Neural progenitor cell (in vitro differentiated cells): ENCODE data around the gene SLC52A3. TPM values are rescaled to one million over a fixed set of nuclear protein-coding genes. Genes with fewer than 3 reads are reported as not detected.
A peak's percentile ranks its signal among the peaks of the same experiment; 100 is the strongest.
"Not testable (repeated sequence)": the region's sequence is repeated elsewhere in the genome, so short reads cannot be mapped to it uniquely, and the experiment has no call there.

Experiments
- DNase-seq: peaks from one replicate; pipeline ENCODE4 v3.0.0-alpha.2; 2016; ENCODE audit warnings: low spot score
- H2AFZ ChIP-seq: fragments of 200-600 bp; sonication (generic); replicated peaks from 2 replicates; pipeline ENCODE4 v1.6.1; 2016; ENCODE audit warnings: antibody characterized with exemption
- H3F3A ChIP-seq: fragments of 200-600 bp; sonication (generic); 2 replicates; pipeline ENCODE4 v1.6.1; 2016; ENCODE audit warnings: antibody characterized with exemption, low read depth
- H3K27ac ChIP-seq: fragments of 200-600 bp; sonication (generic); 2 replicates; pipeline ENCODE4 v1.5.1; 2016; ENCODE audit warnings: mild to moderate bottlenecking
- H3K27me3 ChIP-seq: fragments of 200-600 bp; sonication (generic); 2 replicates; pipeline ENCODE4 v1.6.1; 2016; ENCODE audit warnings: mild to moderate bottlenecking, moderate library complexity
- H3K36me3 ChIP-seq: fragments of 200-600 bp; sonication (generic); 2 replicates; pipeline ENCODE4 v1.5.1; 2016
- H3K4me1 ChIP-seq: fragments of 200-600 bp; sonication (generic); 2 replicates; pipeline ENCODE4 v1.6.1; 2016; ENCODE audit warnings: mixed run types
- H3K4me2 ChIP-seq: fragments of 200-600 bp; sonication (generic); 2 replicates; pipeline ENCODE4 v1.6.1; 2016
- H3K4me3 ChIP-seq: fragments of 200-600 bp; sonication (generic); 2 replicates; pipeline ENCODE4 v1.5.1; 2016
- H3K79me2 ChIP-seq: fragments of 200-600 bp; sonication (generic); 2 replicates; pipeline ENCODE4 v1.6.1; 2016; ENCODE audit warnings: low read depth
- H3K9ac ChIP-seq: fragments of 200-600 bp; sonication (generic); 2 replicates; pipeline ENCODE4 v1.6.1; 2016
- H3K9me3 ChIP-seq: fragments of 200-600 bp; sonication (generic); 2 replicates; pipeline ENCODE4 v1.5.1; 2016; ENCODE audit warnings: low read depth
- H4K20me1 ChIP-seq: fragments of 200-600 bp; sonication (generic); 2 replicates; pipeline ENCODE4 v1.6.1; 2016; ENCODE audit warnings: low read depth
- H3K27ac Mint-ChIP-seq: 3 replicates; pipeline ENCODE4 v1.8.0; 2021; ENCODE audit warnings: mixed read lengths
- H3K27me3 Mint-ChIP-seq: 2 replicates; pipeline ENCODE4 v1.8.0; 2022; ENCODE audit warnings: low read depth, mild to moderate bottlenecking, inconsistent platforms, moderate library complexity, mixed read lengths; ENCODE audit not compliant: insufficient read depth
- H3K36me3 Mint-ChIP-seq: 3 replicates; pipeline ENCODE4 v1.8.0; 2021; ENCODE audit warnings: mixed read lengths
- H3K4me1 Mint-ChIP-seq: 3 replicates; pipeline ENCODE4 v1.8.0; 2021; ENCODE audit warnings: mixed read lengths
- H3K4me3 Mint-ChIP-seq: 3 replicates; pipeline ENCODE4 v1.8.0; 2021; ENCODE audit warnings: mild to moderate bottlenecking, moderate library complexity, mixed read lengths
- H3K9me3 Mint-ChIP-seq: 3 replicates; pipeline ENCODE4 v1.8.0; 2020; ENCODE audit warnings: mixed read lengths
- EZH2 ChIP-seq: fragments of 200-600 bp; sonication (generic); IDR thresholded peaks from 2 replicates; pipeline ENCODE4 v1.6.1; 2017; ENCODE audit warnings: antibody characterized with exemption, mild to moderate bottlenecking, moderate library complexity
- EZH2phosphoT487 ChIP-seq: fragments of 200-600 bp; sonication (generic); IDR thresholded peaks from 2 replicates; pipeline ENCODE4 v1.6.1; 2017; ENCODE audit warnings: antibody characterized with exemption
- total RNA-seq: library from RNA; depleted of rRNA; stranded (reverse); fragments of >200 nt; gene quantifications from 2 replicates; pipeline ENCODE4 v1.2.3, GENCODE V29; 2015; ENCODE audit warnings: low replicate concordance
- TF ChIP-seq, protein P1 (sequence below): fragments of 200-600 bp; sonication (generic); IDR thresholded peaks from 2 replicates; pipeline ENCODE4 v1.5.1; 2017; ENCODE audit warnings: antibody characterized with exemption, mild to moderate bottlenecking

Gene SLC52A3
- total RNA-seq, 1 donor from 2014 or later: not detected

DNA sequence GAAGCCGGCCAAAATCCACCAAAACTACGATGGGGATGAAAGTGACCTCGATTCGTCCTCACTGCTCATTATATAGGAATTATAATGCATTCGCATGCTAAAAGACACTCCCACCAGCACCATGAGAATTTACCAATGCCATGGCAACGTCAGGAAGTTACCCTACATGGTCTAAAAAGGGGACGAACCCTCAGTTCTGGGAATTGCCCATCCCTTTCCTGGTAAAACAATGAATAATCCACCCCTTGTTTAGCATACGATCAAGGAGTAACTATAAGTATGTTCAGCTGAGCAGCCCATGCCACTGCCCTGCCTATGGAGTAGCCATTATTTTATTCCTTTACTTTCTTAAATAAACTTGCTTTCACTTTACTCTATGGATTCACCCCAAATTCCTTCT lies 45.1 kb upstream of the SLC52A3 start:
- Histone ChIP-seq H3K4me1 (no peaks in the 10 kb centered on the region), H3K27me3 (no peaks in the 10 kb centered on the region), H4K20me1 (no peaks in the 10 kb centered on the region), H3K27ac (no peak overlapping the region), H3K36me3 (no peaks in the 10 kb centered on the region), H3K4me2 (no peak overlapping the region), H3F3A (no peaks in the 10 kb centered on the region), H3K9me3 (no peaks in the 10 kb centered on the region), H2AFZ (no peak overlapping the region), H3K9ac (no peak overlapping the region), H3K79me2 (no peaks in the 10 kb centered on the region), H3K4me3 (no peak overlapping the region)
- H3K9me3 Mint-ChIP-seq: peaks cover 6% of the 10 kb centered on the region
- no peak overlapping the region for H3K4me3 Mint-ChIP-seq
- H3K27ac Mint-ChIP-seq: no peak overlapping the region
- no peak for DNase-seq
- H3K4me1 Mint-ChIP-seq: peaks cover 5% of the 10 kb centered on the region
- peaks cover 13% of the 10 kb centered on the region for H3K27me3 Mint-ChIP-seq
- TF ChIP-seq EZH2phosphoT487 (no peak), EZH2 (no peak)
- TF ChIP-seq, protein P1, sequence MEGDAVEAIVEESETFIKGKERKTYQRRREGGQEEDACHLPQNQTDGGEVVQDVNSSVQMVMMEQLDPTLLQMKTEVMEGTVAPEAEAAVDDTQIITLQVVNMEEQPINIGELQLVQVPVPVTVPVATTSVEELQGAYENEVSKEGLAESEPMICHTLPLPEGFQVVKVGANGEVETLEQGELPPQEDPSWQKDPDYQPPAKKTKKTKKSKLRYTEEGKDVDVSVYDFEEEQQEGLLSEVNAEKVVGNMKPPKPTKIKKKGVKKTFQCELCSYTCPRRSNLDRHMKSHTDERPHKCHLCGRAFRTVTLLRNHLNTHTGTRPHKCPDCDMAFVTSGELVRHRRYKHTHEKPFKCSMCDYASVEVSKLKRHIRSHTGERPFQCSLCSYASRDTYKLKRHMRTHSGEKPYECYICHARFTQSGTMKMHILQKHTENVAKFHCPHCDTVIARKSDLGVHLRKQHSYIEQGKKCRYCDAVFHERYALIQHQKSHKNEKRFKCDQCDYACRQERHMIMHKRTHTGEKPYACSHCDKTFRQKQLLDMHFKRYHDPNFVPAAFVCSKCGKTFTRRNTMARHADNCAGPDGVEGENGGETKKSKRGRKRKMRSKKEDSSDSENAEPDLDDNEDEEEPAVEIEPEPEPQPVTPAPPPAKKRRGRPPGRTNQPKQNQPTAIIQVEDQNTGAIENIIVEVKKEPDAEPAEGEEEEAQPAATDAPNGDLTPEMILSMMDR: no peak
- no peaks in the 10 kb centered on the region for H3K36me3 Mint-ChIP-seq

DNA sequence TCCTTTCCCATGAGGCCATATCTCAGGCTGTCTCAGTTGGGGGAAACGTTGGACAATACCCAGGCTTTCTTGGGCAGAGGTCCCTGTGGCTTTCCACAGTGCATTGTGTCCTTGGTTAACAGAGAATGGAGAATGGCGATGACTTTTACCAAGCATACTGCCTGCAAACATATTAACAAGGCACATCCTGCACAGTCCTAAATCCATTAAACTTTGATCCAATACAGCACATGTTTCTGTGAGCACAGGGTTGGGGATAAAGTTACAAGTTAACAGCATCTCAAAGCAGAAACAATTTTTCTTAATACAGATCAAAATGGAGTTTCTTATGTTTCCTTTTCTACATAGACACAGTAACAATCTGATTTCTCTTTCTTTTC lies 44.1 kb upstream of the SLC52A3 start:
- H3K9me3 ChIP-seq, H3K9me3 Mint-ChIP-seq, H3K27ac ChIP-seq, H3K79me2 ChIP-seq, H3K4me1 Mint-ChIP-seq, H4K20me1 ChIP-seq, H3K36me3 ChIP-seq, H3K4me2 ChIP-seq, H3F3A ChIP-seq, H3K9ac ChIP-seq, H3K27ac Mint-ChIP-seq, H3K4me3 ChIP-seq, H3K4me3 Mint-ChIP-seq, H3K4me1 ChIP-seq, H3K27me3 ChIP-seq, DNase-seq, H3K36me3 Mint-ChIP-seq: not testable (repeated sequence)
- H3K27me3 Mint-ChIP-seq: peaks cover 13% of the 10 kb centered on the region
- peak overlapping the region; percentile 50 for H2AFZ ChIP-seq

DNA sequence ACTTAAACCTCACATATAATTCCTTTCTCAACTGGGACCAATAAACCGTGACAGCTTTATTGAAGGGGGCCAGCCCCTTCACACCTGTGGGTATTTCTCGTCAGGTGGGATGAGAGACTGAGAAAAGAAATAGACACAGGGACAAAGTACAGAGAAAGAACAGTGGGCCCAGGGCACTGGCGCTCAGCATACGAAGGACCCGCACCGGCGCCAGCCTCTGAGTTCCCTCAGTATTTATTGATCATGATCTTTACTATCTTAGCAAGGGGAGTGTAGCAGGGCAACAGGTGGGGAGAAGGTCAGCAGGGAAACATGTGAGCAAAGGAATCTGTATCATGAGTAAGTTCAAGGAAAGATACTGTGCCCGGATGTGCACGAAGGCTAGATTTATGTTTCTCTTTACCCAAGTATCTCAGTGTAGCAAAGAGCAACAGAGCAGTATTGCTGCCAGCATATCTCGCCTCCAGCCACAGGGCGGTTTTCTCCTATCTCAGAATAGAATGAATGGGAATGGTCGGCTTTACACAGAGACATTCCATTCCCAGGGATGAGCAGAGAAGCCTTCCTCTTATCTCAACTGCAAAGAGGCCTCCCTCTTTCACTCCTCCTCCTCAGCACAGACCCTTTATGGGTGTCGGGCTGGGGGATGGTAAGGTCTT lies 43.6 kb upstream of the SLC52A3 start:
- H3K27ac Mint-ChIP-seq, H3K27me3 ChIP-seq, H3K9me3 Mint-ChIP-seq, H3K79me2 ChIP-seq, H3K36me3 Mint-ChIP-seq, H4K20me1 ChIP-seq, H3K36me3 ChIP-seq, H3K9me3 ChIP-seq, H3K9ac ChIP-seq, H3F3A ChIP-seq, H3K27ac ChIP-seq, H3K4me2 ChIP-seq, H3K4me3 ChIP-seq, H3K4me1 ChIP-seq, DNase-seq, H3K4me3 Mint-ChIP-seq, H3K4me1 Mint-ChIP-seq: not testable (repeated sequence)
- peaks cover 12% of the 10 kb centered on the region for H3K27me3 Mint-ChIP-seq
- H2AFZ ChIP-seq: peak overlapping the region; percentile 50

DNA sequence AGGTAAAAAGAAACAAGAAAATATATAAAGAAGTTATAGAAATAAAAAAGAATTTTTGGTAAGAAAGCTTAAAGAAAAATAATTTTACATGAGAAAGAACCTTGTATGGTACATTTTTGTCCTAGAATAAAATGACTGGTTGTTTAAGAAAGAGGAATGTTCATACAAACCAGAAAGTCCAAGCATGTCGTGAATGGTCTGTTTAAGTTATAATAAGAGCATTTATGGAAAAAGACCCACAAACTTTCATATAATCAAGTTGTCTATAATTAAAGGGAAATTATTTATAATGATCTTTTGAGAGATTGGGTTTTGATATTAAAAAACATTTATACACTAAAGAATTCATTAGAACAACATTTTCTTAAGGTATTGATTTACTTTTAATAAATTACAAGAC lies 37.4 kb upstream of the SLC52A3 start:
- TF ChIP-seq EZH2phosphoT487: no peak
- TF ChIP-seq, protein P1: no peak
- TF ChIP-seq EZH2: no peak
- Histone ChIP-seq H3K9me3 (peaks cover 23% of the 10 kb centered on the region), H3K79me2 (no peaks in the 10 kb centered on the region), H3K27me3 (no peaks in the 10 kb centered on the region), H3K9ac (no peak overlapping the region), H3F3A (no peaks in the 10 kb centered on the region), H3K4me2 (no peak overlapping the region), H3K4me3 (no peak overlapping the region), H3K36me3 (no peaks in the 10 kb centered on the region), H2AFZ (no peak overlapping the region), H4K20me1 (no peaks in the 10 kb centered on the region), H3K4me1 (no peaks in the 10 kb centered on the region), H3K27ac (no peak overlapping the region)
- peak; percentile 70 for DNase-seq
- peaks cover 26% of the 10 kb centered on the region for H3K9me3 Mint-ChIP-seq
- no peak overlapping the region for H3K4me3 Mint-ChIP-seq
- peaks cover 10% of the 10 kb centered on the region for H3K27me3 Mint-ChIP-seq
- no peaks in the 10 kb centered on the region for H3K36me3 Mint-ChIP-seq
- no peaks in the 10 kb centered on the region for H3K4me1 Mint-ChIP-seq
- no peak overlapping the region for H3K27ac Mint-ChIP-seq
